ENCODE data around the gene CD226.

GRCh38 chr18:69978732-69979715 lies 31.4 kb upstream of the CD226 start:
- TF ChIP-seq ZNF184 (tag by site-specific recombination; IDR thresholded peaks at IDR 0.05) = no peak
- TF ChIP-seq CTCF (tag by site-specific recombination; IDR thresholded peaks at IDR 0.05) = no peak
- no peak for TF ChIP-seq REST (tag by site-specific recombination; IDR thresholded peaks at IDR 0.05)
- TF ChIP-seq MYNN (tag by site-specific recombination; IDR thresholded peaks at IDR 0.05; ENCODE audit: borderline replicate concordance) = no peak
- TF ChIP-seq ZNF501 (tag by site-specific recombination; IDR thresholded peaks at IDR 0.05) = no peak
- no peak for TF ChIP-seq TCF7L2 (IDR thresholded peaks at IDR 0.05; ENCODE audit: borderline replicate concordance, low read depth, low read length)
- no peak for TF ChIP-seq ZNF768 (tag by site-specific recombination; IDR thresholded peaks at IDR 0.05)
- no peak for TF ChIP-seq GLI2 (tag by site-specific recombination; IDR thresholded peaks at IDR 0.05; ENCODE audit: borderline replicate concordance, low read depth)
- no peak for TF ChIP-seq YY1 (tag by site-specific recombination; IDR thresholded peaks at IDR 0.05)
- no peak for TF ChIP-seq ZXDB (tag by site-specific recombination; IDR thresholded peaks at IDR 0.05)

Data from HEK293 (cell line).